IMR-90 (cell line): ENCODE measurements around the gene ABO. TPM values are rescaled to one million over a fixed set of nuclear protein-coding genes. Genes with fewer than 3 reads are reported as not detected.

Source experiments
- ATAC-seq: fragments of 200-7000 bp; cut with Tn5 transposase; 2 replicates; pipeline ENCODE4 v1.9.1; 2020; ENCODE audit warnings: low read depth, mild to moderate bottlenecking, moderate library complexity
- BruUV-seq: library from RNA; stranded (reverse); fragments of 400-500 nt; replicated peaks from 2 replicates; lab custom pipeline; 2021; lab: Mats Ljungman, UMichigan
- CTCF ChIA-PET: fragments of 300-600 bp; formaldehyde crosslinking; extraction: SDS; loops from one replicate; lab custom pipeline; 2021; ENCODE audit warnings: antibody characterized with exemption; lab: Yijun Ruan, JAX
- POLR2A ChIA-PET: fragments of 300-600 bp; sonication (Branson Sonifier 250); formaldehyde crosslinking; loops from one replicate; lab custom pipeline; 2022; ENCODE audit warnings: antibody characterized with exemption; ENCODE audit not compliant: unreplicated experiment; lab: Charles Lee
- DNase-seq: peaks from one replicate; pipeline ENCODE4 v3.0.0; 2013
- H2AFZ ChIP-seq: replicated peaks from 2 replicates; pipeline ENCODE3; 2013; ENCODE audit warnings: low read length, mild to moderate bottlenecking; ENCODE audit not compliant: poor library complexity
- H2AK5ac ChIP-seq: 2 replicates; pipeline ENCODE4 v1.6.1; 2013; ENCODE audit warnings: low read depth, low read length, inconsistent platforms
- H2AK9ac ChIP-seq: replicated peaks from 2 replicates; pipeline ENCODE3; 2013; ENCODE audit warnings: mild to moderate bottlenecking, low read depth, low read length, moderate library complexity; ENCODE audit not compliant: poor library complexity
- H2BK120ac ChIP-seq: 2 replicates; pipeline ENCODE4 v1.6.1; 2013; ENCODE audit warnings: low read depth, low read length, inconsistent platforms
- H2BK15ac ChIP-seq: 3 replicates; pipeline ENCODE4 v1.6.1; 2013; ENCODE audit warnings: low read depth, low read length, inconsistent platforms
- H2BK20ac ChIP-seq: 2 replicates; pipeline ENCODE4 v1.6.1; 2013; ENCODE audit warnings: low read depth, mild to moderate bottlenecking, inconsistent platforms, low read length, moderate library complexity
- H2BK5ac ChIP-seq: 2 replicates; pipeline ENCODE4 v1.6.1; 2013; ENCODE audit warnings: mild to moderate bottlenecking, low read depth, low read length, inconsistent platforms; ENCODE audit not compliant: poor library complexity, severe bottlenecking
- H3K14ac ChIP-seq: replicated peaks from 2 replicates; pipeline ENCODE4 v1.6.1; 2013; ENCODE audit warnings: low read depth, low read length, inconsistent platforms
- H3K18ac ChIP-seq: 2 replicates; pipeline ENCODE4 v1.6.1; 2013; ENCODE audit warnings: low read depth, low read length, control low read depth
- H3K23ac ChIP-seq: 2 replicates; pipeline ENCODE4 v1.6.1; 2013; ENCODE audit warnings: low read depth, low read length, inconsistent platforms
- H3K27ac ChIP-seq: 2 replicates; pipeline ENCODE4 v1.5.1; 2013; ENCODE audit warnings: mild to moderate bottlenecking, control low read depth, low read length; ENCODE audit not compliant: insufficient read depth
- H3K27me3 ChIP-seq: 2 replicates; pipeline ENCODE4 v1.6.1; 2013; ENCODE audit warnings: low read length; ENCODE audit not compliant: control insufficient read depth, insufficient read depth
- H3K36me3 ChIP-seq: 2 replicates; pipeline ENCODE4 v1.6.1; 2013; ENCODE audit warnings: low read length, mixed read lengths; ENCODE audit not compliant: control insufficient read depth, insufficient read depth
- H3K4ac ChIP-seq: 2 replicates; pipeline ENCODE4 v1.6.1; 2013; ENCODE audit warnings: low read depth, low read length, inconsistent platforms
- H3K4me1 ChIP-seq: 2 replicates; pipeline ENCODE4 v1.6.1; 2013; ENCODE audit warnings: low read length, mixed read lengths; ENCODE audit not compliant: control insufficient read depth, insufficient read depth
- H3K4me2 ChIP-seq: 2 replicates; pipeline ENCODE4 v1.6.1; 2013; ENCODE audit warnings: low read depth, mild to moderate bottlenecking, control low read depth, low read length, moderate library complexity
- H3K4me3 ChIP-seq: 2 replicates; pipeline ENCODE4 v1.5.1; 2013; ENCODE audit warnings: low read depth, mild to moderate bottlenecking, control low read depth, low read length, moderate library complexity; ENCODE audit not compliant: insufficient read depth
- H3K56ac ChIP-seq: 2 replicates; pipeline ENCODE4 v1.6.1; 2013; ENCODE audit warnings: low read length, inconsistent platforms; ENCODE audit not compliant: insufficient read depth; ENCODE audit errors: extremely low read depth
- H3K79me1 ChIP-seq, 2 experiments: 2 replicates each; pipeline ENCODE4 v1.6.1; 2013; ENCODE audit warnings: low read length in 2 of 2, inconsistent platforms in 1 of 2, low read depth in 1 of 2
- H3K9ac ChIP-seq: 2 replicates; pipeline ENCODE4 v1.6.1; 2013; ENCODE audit warnings: low read depth, low read length, control low read depth
- H3K9me1 ChIP-seq: 2 replicates; pipeline ENCODE4 v1.6.1; 2013; ENCODE audit warnings: low read length, inconsistent platforms; ENCODE audit not compliant: insufficient read depth
- H3K9me3 ChIP-seq: 2 replicates; pipeline ENCODE4 v1.6.1; 2013; ENCODE audit warnings: low read length; ENCODE audit not compliant: control insufficient read depth, insufficient read depth
- H4K20me1 ChIP-seq: 2 replicates; pipeline ENCODE4 v1.6.1; 2013; ENCODE audit warnings: low read length, inconsistent platforms; ENCODE audit not compliant: insufficient read depth
- H4K5ac ChIP-seq: 2 replicates; pipeline ENCODE4 v1.6.1; 2013; ENCODE audit warnings: mild to moderate bottlenecking, low read depth, low read length, control low read depth
- H4K8ac ChIP-seq, 2 experiments: 2 replicates each; pipeline ENCODE4 v1.6.1; 2013; ENCODE audit warnings: low read depth in 2 of 2, low read length in 2 of 2, control low read depth in 1 of 2, inconsistent platforms in 1 of 2
- H4K91ac ChIP-seq: 2 replicates; pipeline ENCODE4 v1.6.1; 2013; ENCODE audit warnings: low read depth, low read length, inconsistent platforms; ENCODE audit not compliant: insufficient read depth
- MAFK ChIP-seq: IDR thresholded peaks from 2 replicates; pipeline ENCODE4 v1.6.1; 2012; ENCODE audit warnings: low read depth, low read length, improper control_type of control experiment
- MAZ ChIP-seq: IDR thresholded peaks from 2 replicates; pipeline ENCODE4 v1.6.1; 2012; ENCODE audit warnings: low read depth, mild to moderate bottlenecking, low read length, improper control_type of control experiment, moderate library complexity, borderline replicate concordance
- RAD21 ChIP-seq: IDR thresholded peaks from 2 replicates; pipeline ENCODE4 v1.6.1; 2012; ENCODE audit warnings: low read length, improper control_type of control experiment
- SMC3 ChIP-seq: fragments of 150-350 bp; IDR thresholded peaks from 2 replicates; pipeline ENCODE4 v1.6.1; 2016; ENCODE audit warnings: low read depth, mild to moderate bottlenecking, antibody characterized with exemption, low read length, moderate library complexity
- WGBS, 2 experiments: methylation state at CpG; one replicate each; pipeline versions ENCODE4 v1.1.5 to v1.1.7; 2013; ENCODE audit warnings: missing lambda C conversion rate in 2 of 2; ENCODE audit not compliant: insufficient read length in 1 of 2; ENCODE audit errors: extremely low coverage in 2 of 2; 5-methylcytosine and 5-hydroxymethylcytosine counted together
- dilution Hi-C: fragments of 300-500 bp; cut with HindIII; formaldehyde crosslinking; loops from one replicate; pipeline ENCODE4 v1.14.3; 2018; ENCODE audit warnings: low sequenced_read_pairs; ENCODE audit not compliant: unreplicated experiment
- in situ Hi-C: fragments of 300-500 bp; cut with MboI; formaldehyde crosslinking; loops from 3 replicates; pipeline ENCODE4 v1.14.3; 2019; ENCODE audit warnings: low sequenced_read_pairs, inconsistent platforms, mixed read lengths
- intact Hi-C: fragments of 100-400 bp; cut with micrococcal nuclease; formaldehyde crosslinking; loops from 2 replicates; pipeline ENCODE4 v1.10.0; 2022
- polyA plus RNA-seq, 3 experiments: library from polyadenylated mRNA; depleted of rRNA; stranded (reverse); fragments of >200 nt; gene quantifications; 2 replicates each; pipeline ENCODE4 v1.2.3, GENCODE V29; 2012; ENCODE audit warnings: low replicate concordance in 1 of 3
- total RNA-seq: library from RNA; depleted of rRNA; stranded (reverse); fragments of >200 nt; gene quantifications from 2 replicates; pipeline ENCODE4 v1.2.3, GENCODE V29; 2012
- TF ChIP-seq, protein P1 (sequence below): fragments of 150-350 bp; IDR thresholded peaks from 2 replicates; pipeline ENCODE4 v1.6.1; 2016; ENCODE audit warnings: low read depth, mild to moderate bottlenecking, low read length, moderate library complexity, borderline replicate concordance

The ABO gene
- total and polyA plus RNA-seq, 2 of the 4 experiments (the other 2 are of a cell fraction), result not detected

DNA sequence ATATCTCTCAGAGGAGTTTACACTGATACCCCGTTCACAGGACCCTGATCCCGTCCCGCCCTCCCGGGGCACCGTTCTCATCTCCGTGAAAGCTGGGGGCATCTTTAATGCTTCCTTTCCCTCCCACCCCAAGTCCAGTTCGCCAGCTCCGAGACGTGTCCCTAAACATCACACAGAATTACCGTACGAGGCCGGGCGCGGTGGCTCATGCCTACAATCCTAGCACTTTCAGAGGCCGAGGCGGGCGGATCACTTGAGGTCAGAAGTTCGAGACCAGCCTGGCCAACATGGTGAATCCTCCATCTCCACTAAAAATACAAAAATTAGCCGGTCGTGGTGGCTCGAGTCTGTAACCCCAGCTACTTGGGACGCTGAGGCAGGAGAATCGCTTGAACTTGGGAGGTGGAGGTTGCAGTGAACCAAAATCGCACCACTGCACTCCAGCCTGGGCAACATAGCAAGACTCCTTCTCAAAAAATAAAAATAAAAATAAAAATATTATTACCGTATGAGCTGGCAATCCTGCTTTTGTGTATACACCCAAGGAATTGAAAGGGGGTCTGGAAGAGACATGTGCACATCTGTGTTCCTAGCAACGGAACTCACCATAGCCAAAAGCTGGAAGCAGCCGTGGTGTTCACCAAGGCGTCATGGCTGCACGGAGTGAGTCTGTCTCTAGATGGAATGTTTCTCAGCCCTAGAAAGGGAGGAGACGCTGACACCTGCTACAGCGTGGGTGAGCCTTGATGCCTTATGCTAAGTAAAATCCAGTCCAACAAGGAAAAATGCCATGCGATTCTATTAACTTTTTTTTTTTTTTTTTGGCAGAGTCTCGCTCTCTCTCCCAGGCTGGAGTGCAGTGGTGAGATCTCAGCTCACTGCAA is 1.2 kb upstream of the ABO start:
- H2AFZ ChIP-seq, result no peak overlapping the region
- in situ Hi-C loops (no loop called here), dilution Hi-C loops (no loop called here), intact Hi-C loops (no loop called here)
- peaks cover 69% of the 10 kb centered on the region for H3K27me3 ChIP-seq
- ChIA-PET CTCF (no interaction called here), POLR2A (no interaction called here)
- H2AK9ac ChIP-seq, result no peak overlapping the region
- no TSS peak for BruUV-seq
- H2BK15ac ChIP-seq, result no peak overlapping the region
- no peaks in the 10 kb centered on the region for H3K79me1 ChIP-seq
- no peak overlapping the region for H3K4me3 ChIP-seq
- H3K14ac ChIP-seq, result no peak overlapping the region
- no peak overlapping the region for H3K9ac ChIP-seq
- no peak overlapping the region for H3K23ac ChIP-seq
- no peak overlapping the region for H2AK5ac ChIP-seq
- H4K8ac ChIP-seq, result no peak overlapping the region
- 16% methylated on average over 10 of the region's 33 CpGs; no CpG with 5 or more reads in 1 of the 2 experiments for WGBS, 2 experiments
- no peak overlapping the region for H4K5ac ChIP-seq
- no peak overlapping the region for H3K18ac ChIP-seq
- no peaks in the 10 kb centered on the region for H3K4me1 ChIP-seq
- H4K20me1 ChIP-seq, result no peaks in the 10 kb centered on the region
- no peak overlapping the region for H2BK5ac ChIP-seq
- H3K4me2 ChIP-seq, result no peak overlapping the region
- no peak for ATAC-seq
- H2BK20ac ChIP-seq, result no peak overlapping the region
- no peaks in the 10 kb centered on the region for H3K9me1 ChIP-seq
- TF ChIP-seq SMC3, result no peak
- TF ChIP-seq MAFK, result no peak
- no peak for TF ChIP-seq RAD21
- no peak for TF ChIP-seq MAZ
- TF ChIP-seq, protein P1, sequence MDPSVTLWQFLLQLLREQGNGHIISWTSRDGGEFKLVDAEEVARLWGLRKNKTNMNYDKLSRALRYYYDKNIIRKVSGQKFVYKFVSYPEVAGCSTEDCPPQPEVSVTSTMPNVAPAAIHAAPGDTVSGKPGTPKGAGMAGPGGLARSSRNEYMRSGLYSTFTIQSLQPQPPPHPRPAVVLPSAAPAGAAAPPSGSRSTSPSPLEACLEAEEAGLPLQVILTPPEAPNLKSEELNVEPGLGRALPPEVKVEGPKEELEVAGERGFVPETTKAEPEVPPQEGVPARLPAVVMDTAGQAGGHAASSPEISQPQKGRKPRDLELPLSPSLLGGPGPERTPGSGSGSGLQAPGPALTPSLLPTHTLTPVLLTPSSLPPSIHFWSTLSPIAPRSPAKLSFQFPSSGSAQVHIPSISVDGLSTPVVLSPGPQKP, result no peak
- no peaks in the 10 kb centered on the region for H3K36me3 ChIP-seq
- H3K4ac ChIP-seq, result no peak overlapping the region
- no peak overlapping the region for H2BK120ac ChIP-seq
- DNase-seq, result no peak
- H3K27ac ChIP-seq, result no peak overlapping the region
- no peak overlapping the region for H3K56ac ChIP-seq
- H3K9me3 ChIP-seq, result peaks cover 2% of the 10 kb centered on the region; the same call in 1 of the 2 replicates
- H4K91ac ChIP-seq, result no peak overlapping the region
